ENCODE data around the gene SYNDIG1L. TPM values are rescaled to one million over a fixed set of nuclear protein-coding genes. Genes with fewer than 3 reads are reported as not detected.
"Not testable (repeated sequence)": the region's sequence is repeated elsewhere in the genome, so short reads cannot be mapped to it uniquely, and the experiment has no call there.

The SYNDIG1L gene
- polyA plus RNA-seq, 3 donors from 2014 or later: not detected

GRCh38 chr14:74391479-74391878, 34.5 kb downstream of the SYNDIG1L start:
- no peak overlapping the region for H3K4me3 Mint-ChIP-seq

DNA sequence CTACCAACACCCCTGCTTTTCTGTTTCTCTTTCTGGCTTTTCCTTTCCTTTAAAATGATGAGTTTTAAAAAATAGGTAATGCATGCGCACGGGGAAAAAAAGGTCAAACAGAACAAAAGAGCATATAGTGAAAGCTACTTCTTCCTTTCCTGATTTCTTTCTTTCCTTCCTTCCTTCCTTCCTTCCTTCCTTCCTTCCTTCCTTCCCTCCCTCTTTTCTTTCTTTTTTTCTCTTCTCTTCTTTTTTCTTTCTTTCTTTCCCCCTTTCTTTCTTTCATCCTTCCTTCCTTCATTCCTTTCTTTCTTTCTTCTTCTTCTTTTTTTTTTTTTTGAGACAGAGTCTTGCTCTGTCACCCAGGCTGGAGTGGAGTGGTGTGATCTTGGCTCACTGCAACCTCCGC, 35.5 kb downstream of the SYNDIG1L start:
- H3K9me3 Mint-ChIP-seq; H3K4me1 Mint-ChIP-seq; H3K27me3 Mint-ChIP-seq (ENCODE audit: low read depth in 3 of 3); H3K27ac Mint-ChIP-seq; DNase-seq; H3K36me3 Mint-ChIP-seq; H3K4me3 Mint-ChIP-seq: not testable (repeated sequence)

More at GRCh38 chr14:74391479-74391878, 34.5 kb downstream of the SYNDIG1L start:
- no peaks in the 10 kb centered on the region for H3K4me1 Mint-ChIP-seq
- H3K27me3 Mint-ChIP-seq (ENCODE audit: low read depth in 3 of 3): peaks cover 2 to 4% (median 4%) of the 10 kb centered on the region in 3 donors
- no peak overlapping the region for H3K27ac Mint-ChIP-seq
- no peak for DNase-seq
- no peaks in the 10 kb centered on the region for H3K36me3 Mint-ChIP-seq
- no peaks in the 10 kb centered on the region for H3K9me3 Mint-ChIP-seq

DNA sequence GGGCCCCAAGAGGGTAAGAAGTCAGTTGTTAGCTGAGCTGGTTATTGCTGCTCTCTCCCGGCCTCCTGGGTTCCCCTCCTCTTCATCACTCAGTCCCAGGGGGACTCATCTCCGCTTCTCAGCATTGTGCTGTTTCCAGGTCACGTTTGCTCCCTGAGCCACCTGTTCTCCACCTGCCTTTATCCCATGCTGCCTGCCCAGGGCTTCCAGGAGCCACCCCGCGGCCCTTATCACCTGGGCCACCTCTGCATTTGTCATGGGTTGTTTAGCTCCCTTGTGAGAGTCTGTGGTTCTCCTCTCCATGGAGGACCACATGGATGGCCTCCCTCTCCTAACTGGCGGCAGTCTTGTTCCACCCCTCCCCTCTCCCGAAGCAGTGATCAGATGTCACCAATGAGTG, 36.0 kb downstream of the SYNDIG1L start:
- no peak overlapping the region for H3K4me3 Mint-ChIP-seq
- no peak overlapping the region for H3K27ac Mint-ChIP-seq
- H3K36me3 Mint-ChIP-seq: no peaks in the 10 kb centered on the region
- DNase-seq: no peak
- H3K27me3 Mint-ChIP-seq (ENCODE audit: low read depth in 3 of 3): peaks cover 0 to 4% (median 4%) of the 10 kb centered on the region in 3 donors
- H3K4me1 Mint-ChIP-seq: no peaks in the 10 kb centered on the region
- H3K9me3 Mint-ChIP-seq: no peaks in the 10 kb centered on the region

- H3K27me3 Mint-ChIP-seq (ENCODE audit: low read depth in 3 of 3): peaks cover 0 to 5% (median 3%) of the 10 kb centered on the region in 3 donors
- DNase-seq: no peak
Measured at GRCh38 chr14:74382231-74382630, 43.8 kb downstream of the SYNDIG1L start.

GRCh38 chr14:74381571-74381970, 44.4 kb downstream of the SYNDIG1L start:
- H3K36me3 Mint-ChIP-seq; H3K27ac Mint-ChIP-seq; H3K9me3 Mint-ChIP-seq; H3K4me1 Mint-ChIP-seq; H3K27me3 Mint-ChIP-seq (ENCODE audit: low read depth in 3 of 3); DNase-seq; H3K4me3 Mint-ChIP-seq: not testable (repeated sequence)

More at GRCh38 chr14:74382231-74382630, 43.8 kb downstream of the SYNDIG1L start:
- Mint-ChIP-seq H3K36me3 (no peaks in the 10 kb centered on the region), H3K4me1 (no peaks in the 10 kb centered on the region), H3K4me3 (no peak overlapping the region), H3K27ac (no peak overlapping the region), H3K9me3 (no peaks in the 10 kb centered on the region)

DNA sequence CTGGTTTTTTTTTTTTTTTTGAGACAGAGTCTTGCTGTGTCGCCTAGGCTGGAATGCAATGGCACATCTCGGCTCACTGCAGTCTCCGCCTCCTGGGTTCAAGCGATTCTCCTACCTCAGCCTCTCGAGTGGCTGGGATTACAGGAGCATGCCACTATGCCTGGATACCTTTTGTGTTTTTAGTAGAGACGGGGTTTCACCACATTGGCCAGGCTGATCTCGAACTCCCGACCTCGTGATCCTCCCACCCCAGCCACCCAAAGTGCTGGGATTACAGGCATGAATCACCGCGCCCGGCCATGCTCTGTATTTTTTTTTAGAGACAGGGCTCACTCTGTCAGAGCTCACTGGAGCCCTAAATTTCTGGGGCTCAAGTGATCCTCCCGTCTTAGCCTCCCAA, 45.2 kb downstream of the SYNDIG1L start:
- H3K4me1 Mint-ChIP-seq: no peaks in the 10 kb centered on the region
- no peak overlapping the region for H3K27ac Mint-ChIP-seq
- no peaks in the 10 kb centered on the region for H3K9me3 Mint-ChIP-seq
- no peak for DNase-seq
- H3K4me3 Mint-ChIP-seq: no peak overlapping the region
- peaks cover 0 to 11% (median 0%) of the 10 kb centered on the region in 3 donors for H3K27me3 Mint-ChIP-seq (ENCODE audit: low read depth in 3 of 3)
- H3K36me3 Mint-ChIP-seq: no peaks in the 10 kb centered on the region

DNA sequence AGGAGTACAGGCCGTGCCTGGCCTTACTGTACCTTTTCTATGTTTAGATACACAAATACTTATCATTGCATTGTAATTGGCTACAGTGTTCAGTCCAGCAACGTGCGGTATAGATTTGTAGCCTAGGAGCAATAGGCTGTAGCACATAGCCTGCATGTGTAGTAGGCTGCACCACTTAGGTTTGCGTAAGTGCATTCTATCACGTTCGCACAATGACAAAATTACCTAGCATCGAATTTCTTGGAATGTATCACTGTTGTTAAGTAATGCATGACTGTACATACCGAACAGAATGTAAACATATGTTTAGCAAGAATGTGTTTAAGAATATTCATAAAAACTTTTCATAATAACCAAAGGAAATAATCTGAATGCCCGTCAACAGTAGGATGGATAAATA, 45.8 kb downstream of the SYNDIG1L start:
- DNase-seq: no peak
- Mint-ChIP-seq H3K27ac (no peak overlapping the region), H3K4me3 (no peak overlapping the region), H3K9me3 (no peaks in the 10 kb centered on the region), H3K4me1 (no peaks in the 10 kb centered on the region), H3K36me3 (no peaks in the 10 kb centered on the region), H3K27me3 (ENCODE audit: low read depth in 3 of 3) (peaks cover 0 to 13% (median 0%) of the 10 kb centered on the region in 3 donors)

GRCh38 chr14:74377976-74378690, 47.9 kb downstream of the SYNDIG1L start:
- DNase-seq: no peak
- Mint-ChIP-seq H3K9me3 (no peaks in the 10 kb centered on the region), H3K4me3 (no peak overlapping the region), H3K4me1 (no peaks in the 10 kb centered on the region), H3K27ac (no peak overlapping the region), H3K36me3 (no peaks in the 10 kb centered on the region), H3K27me3 (ENCODE audit: low read depth in 3 of 3) (peaks cover 0 to 13% (median 0%) of the 10 kb centered on the region in 3 donors)

DNA sequence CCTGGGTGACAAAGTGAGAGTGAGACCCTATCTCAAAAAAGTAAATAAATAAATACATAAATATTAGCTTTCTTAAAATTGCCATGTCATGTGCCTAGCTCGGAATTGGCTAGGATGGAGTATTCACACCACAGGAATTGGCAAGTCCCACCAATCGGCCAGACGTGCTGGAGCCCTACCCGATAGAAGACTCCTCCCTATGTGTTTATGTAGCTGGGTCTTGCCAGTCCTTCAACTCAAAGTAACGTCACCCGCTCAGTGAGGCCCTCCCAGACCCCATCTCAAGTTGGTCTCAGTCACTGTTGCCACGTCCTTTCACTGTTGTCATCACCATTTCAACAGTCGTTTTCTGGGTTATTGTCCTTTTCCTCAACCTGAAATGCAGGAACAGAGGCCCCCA, 57.6 kb downstream of the SYNDIG1L start:
- Mint-ChIP-seq H3K4me1 (no peaks in the 10 kb centered on the region), H3K4me3 (no peak overlapping the region), H3K9me3 (no peaks in the 10 kb centered on the region)

GRCh38 chr14:74368026-74368425, 58.0 kb downstream of the SYNDIG1L start:
- Mint-ChIP-seq H3K27me3 (ENCODE audit: low read depth in 3 of 3) (peaks cover 2 to 11% (median 4%) of the 10 kb centered on the region in 3 donors), H3K27ac (no peak overlapping the region), H3K36me3 (peaks cover 0 to 3% (median 0%) of the 10 kb centered on the region in 3 donors), H3K4me1 (no peaks in the 10 kb centered on the region), H3K4me3 (no peak overlapping the region), H3K9me3 (no peaks in the 10 kb centered on the region)
- no peak for DNase-seq

More for the DNA sequence above, 57.6 kb downstream of the SYNDIG1L start:
- no peak for DNase-seq
- Mint-ChIP-seq H3K27ac (no peak overlapping the region), H3K36me3 (peaks cover 0 to 3% (median 0%) of the 10 kb centered on the region in 3 donors), H3K27me3 (ENCODE audit: low read depth in 3 of 3) (peaks cover 2 to 11% (median 3%) of the 10 kb centered on the region in 3 donors)

- Mint-ChIP-seq H3K4me3 (no peak overlapping the region), H3K4me1 (no peaks in the 10 kb centered on the region), H3K36me3 (no peaks in the 10 kb centered on the region), H3K9me3 (peaks cover 0 to 1% (median 0%) of the 10 kb centered on the region in 6 donors), H3K27ac (no peak overlapping the region), H3K27me3 (ENCODE audit: low read depth in 3 of 3) (peaks cover 0 to 10% (median 7%) of the 10 kb centered on the region in 3 donors)
- DNase-seq: no peak
Measured at GRCh38 chr14:74364271-74364880, 61.6 kb downstream of the SYNDIG1L start.

DNA sequence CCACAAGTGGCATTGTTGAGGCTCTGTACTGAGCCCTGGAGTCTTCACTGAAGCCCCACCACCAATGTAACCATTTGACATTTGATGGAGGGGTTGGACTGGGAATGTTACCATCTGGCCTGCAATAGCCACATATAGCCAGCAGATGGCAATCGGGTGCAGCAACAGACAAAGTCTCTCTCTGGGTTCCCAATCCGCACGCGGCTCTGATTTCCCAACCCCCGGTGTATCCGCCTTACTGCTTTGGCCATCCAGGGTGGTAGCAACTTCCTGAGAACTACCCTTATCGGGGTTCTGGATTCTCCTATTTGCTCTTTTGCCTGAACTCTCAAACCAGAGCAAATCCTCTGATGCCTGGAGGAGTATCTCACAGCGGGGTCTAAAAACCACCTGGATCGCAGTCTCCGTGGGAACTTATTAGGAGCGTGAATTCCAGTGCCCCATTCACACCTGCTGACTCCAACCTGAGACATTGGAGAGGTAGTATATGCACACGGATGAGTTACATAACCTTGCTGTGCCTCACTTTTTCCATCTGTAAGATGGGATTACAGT, 63.6 kb downstream of the SYNDIG1L start:
- no peak overlapping the region for H3K27ac Mint-ChIP-seq
- peaks cover 1 to 7% (median 6%) of the 10 kb centered on the region in 3 donors for H3K27me3 Mint-ChIP-seq (ENCODE audit: low read depth in 3 of 3)
- H3K4me3 Mint-ChIP-seq: no peak overlapping the region
- H3K9me3 Mint-ChIP-seq: peaks cover 0 to 1% (median 0%) of the 10 kb centered on the region in 6 donors
- no peaks in the 10 kb centered on the region for H3K4me1 Mint-ChIP-seq
- DNase-seq: peak; percentile 45 to 51 (median 50)
- H3K36me3 Mint-ChIP-seq: no peaks in the 10 kb centered on the region

DNA sequence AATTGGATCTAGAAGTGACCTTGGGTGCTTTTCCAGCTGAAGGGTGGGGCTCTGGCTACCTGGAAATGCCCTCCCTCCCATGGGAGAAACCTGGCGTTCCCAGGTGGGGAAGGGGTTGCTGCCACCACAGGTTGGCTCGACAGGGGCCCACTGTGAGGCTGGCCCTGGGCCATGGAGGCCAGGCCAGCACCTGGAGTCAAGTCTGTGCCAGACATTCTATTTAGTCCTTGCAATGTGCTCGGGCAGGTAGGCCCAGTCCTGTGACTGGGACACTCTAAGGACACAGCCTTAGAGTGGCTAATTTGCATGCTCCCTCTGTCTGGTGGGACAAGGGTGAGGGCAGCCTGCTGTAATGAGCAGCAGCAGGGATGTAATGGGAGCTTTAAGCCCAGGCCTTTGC, 65.8 kb downstream of the SYNDIG1L start:
- H3K4me1 Mint-ChIP-seq: no peaks in the 10 kb centered on the region
- no peak for DNase-seq
- H3K27me3 Mint-ChIP-seq (ENCODE audit: low read depth in 3 of 3): peaks cover 1 to 7% (median 7%) of the 10 kb centered on the region in 3 donors
- peaks cover 0 to 1% (median 0%) of the 10 kb centered on the region in 6 donors for H3K9me3 Mint-ChIP-seq
- H3K27ac Mint-ChIP-seq: no peak overlapping the region
- H3K4me3 Mint-ChIP-seq: no peak overlapping the region
- H3K36me3 Mint-ChIP-seq: no peaks in the 10 kb centered on the region

DNA sequence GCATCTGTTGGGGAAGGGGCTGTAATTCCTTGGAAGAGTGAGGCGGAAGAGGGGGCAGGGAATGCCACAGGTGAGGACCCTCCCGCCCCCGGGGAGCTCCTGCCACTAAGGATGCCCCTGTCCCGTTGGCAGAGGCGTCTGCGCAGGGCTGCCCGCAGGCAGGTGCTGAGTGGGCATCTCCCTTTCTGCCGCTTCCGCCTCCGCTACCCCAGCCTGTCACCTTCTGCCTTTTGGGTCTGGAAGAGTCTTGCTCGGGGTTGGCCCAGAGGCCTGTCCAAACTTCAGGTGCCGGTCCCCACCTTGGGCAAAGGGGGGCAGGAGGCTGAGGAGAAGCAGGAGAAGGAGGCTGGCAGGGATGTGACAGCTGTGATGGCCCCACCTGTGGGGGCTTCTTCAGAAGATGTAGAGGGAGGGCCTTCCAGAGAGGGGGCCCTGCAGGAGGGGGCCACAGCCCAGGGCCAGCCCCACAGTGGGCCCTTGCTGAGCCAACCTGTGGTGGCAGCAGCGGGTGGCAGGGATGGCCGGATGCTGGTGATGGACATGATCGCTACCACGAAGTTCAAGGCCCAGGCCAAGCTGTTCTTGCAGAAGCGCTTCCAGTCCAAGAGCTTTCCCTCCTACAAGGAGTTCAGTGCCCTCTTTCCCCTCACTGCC, 67.7 kb downstream of the SYNDIG1L start:
- no peak for DNase-seq
- H3K4me3 Mint-ChIP-seq: no peak overlapping the region
- peaks cover 0 to 1% (median 0%) of the 10 kb centered on the region in 6 donors for H3K9me3 Mint-ChIP-seq
- H3K27me3 Mint-ChIP-seq (ENCODE audit: low read depth in 3 of 3): peaks cover 1 to 4% (median 3%) of the 10 kb centered on the region in 3 donors
- no peaks in the 10 kb centered on the region for H3K4me1 Mint-ChIP-seq
- H3K27ac Mint-ChIP-seq: no peak overlapping the region
- H3K36me3 Mint-ChIP-seq: no peaks in the 10 kb centered on the region

Measured in immature natural killer cell (primary cell).